Stimulated activated CD8-positive, alpha-beta memory T cell treated with anti-CD3 and anti-CD28 coated beads, Interleukin-12 subunit alpha, Interleukin-12 subunit beta, amount 100 ng/mL, for 1 hour (primary cell): Measurements from ENCODE around the gene AP2B1.
"Not testable (repeated sequence)": the region's sequence is repeated elsewhere in the genome, so short reads cannot be mapped to it uniquely, and the experiment has no call there.

Source experiments
- DNase-seq: peaks from one replicate; pipeline ENCODE4 v3.0.0-alpha.2; 2020; ENCODE audit warnings: low read depth

Gene AP2B1

DNA sequence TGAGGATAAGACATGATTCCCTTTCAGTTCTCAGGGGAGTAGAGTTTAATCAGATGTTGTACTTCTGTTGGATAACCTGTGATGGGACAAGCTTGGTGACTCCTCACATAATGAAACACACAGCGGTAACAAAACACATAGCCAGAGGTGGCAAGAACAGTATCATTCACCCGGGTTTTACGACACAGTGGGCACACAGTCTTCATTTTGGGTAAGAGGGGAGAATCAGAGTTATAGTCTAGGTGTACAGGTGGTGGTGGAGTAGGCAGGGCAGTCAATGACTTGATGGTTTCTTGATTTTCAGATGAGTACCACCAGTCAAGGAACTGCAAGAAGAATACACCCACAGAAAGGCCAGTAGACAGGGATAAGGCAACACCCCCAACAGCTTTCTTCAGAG, 11.4 kb upstream of the AP2B1 start:
- DNase-seq = no peak

DNA sequence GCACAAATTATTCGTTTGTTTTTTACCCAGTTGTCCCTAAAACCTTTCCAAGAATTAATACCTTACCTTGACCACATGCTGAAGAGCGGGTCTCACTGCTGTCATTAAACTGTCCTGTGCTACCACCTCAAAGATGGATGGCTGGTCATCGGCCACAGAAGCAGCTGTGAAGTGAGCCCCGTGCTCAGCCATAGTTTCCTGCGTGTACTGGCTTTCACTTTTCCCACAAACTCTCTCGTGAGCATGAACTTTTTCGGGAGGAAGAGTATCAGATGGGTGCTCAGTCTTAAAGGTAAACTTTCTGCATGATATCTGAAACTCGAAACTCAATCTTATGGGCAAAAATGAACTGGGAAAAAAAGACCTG, 9.3 kb upstream of the AP2B1 start:
- DNase-seq = no peak

GRCh38 chr17:35578197-35578928, 8.8 kb upstream of the AP2B1 start, which contains the start of gene PEX12:
TSS of gene PEX12 (minus strand) at chr17:35578571. CDS start at chr17:35578021, 550 bp downstream.
- DNase-seq = peak; percentile 82

- no peak for DNase-seq
Measured at GRCh38 chr17:35578929-35579432, 8.1 kb upstream of the AP2B1 start.

DNA sequence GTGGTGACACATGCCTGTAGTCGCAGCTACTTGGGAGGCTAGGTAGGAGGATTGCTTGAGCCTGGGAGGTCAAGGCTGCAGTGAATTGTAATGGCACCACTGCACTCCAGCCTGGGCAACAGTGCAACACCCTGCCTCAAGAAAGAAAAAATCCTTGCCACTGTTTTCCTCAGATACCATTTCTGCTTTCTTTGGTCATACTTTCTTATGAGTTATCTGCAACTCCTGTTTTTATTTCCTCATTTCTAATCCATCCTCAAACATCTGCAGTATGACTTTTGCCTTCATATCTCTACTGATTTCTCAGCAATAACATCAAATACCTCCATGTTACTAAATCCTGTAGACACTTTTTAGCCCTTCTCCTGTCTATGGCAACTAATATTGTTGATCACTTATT, 3.1 kb upstream of the AP2B1 start:
- DNase-seq = no peak

DNA sequence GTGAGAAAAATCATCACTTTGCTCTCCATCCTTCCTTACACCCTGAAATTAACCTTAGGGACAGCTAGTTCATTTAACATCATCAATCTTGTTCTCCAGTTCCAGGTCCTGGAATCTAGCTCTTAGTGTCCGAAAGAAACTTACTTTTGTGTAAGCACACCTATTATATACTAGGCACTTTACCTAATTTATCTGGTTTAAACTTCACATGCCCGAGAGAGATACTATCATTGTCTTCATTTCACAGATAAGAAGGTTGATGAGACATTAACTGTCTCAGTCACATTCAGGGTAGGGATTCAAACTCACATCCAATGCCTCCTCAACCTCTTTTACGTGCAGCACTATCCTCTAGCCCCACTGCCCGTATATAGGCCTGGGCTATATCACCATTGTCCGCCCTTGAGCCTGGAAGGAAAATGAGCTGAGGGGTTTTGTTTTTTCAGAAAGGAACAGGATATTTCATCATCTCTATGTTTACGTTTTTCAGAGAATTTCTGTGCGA, 501 bp upstream of the AP2B1 start:
- no peak for DNase-seq

DNA sequence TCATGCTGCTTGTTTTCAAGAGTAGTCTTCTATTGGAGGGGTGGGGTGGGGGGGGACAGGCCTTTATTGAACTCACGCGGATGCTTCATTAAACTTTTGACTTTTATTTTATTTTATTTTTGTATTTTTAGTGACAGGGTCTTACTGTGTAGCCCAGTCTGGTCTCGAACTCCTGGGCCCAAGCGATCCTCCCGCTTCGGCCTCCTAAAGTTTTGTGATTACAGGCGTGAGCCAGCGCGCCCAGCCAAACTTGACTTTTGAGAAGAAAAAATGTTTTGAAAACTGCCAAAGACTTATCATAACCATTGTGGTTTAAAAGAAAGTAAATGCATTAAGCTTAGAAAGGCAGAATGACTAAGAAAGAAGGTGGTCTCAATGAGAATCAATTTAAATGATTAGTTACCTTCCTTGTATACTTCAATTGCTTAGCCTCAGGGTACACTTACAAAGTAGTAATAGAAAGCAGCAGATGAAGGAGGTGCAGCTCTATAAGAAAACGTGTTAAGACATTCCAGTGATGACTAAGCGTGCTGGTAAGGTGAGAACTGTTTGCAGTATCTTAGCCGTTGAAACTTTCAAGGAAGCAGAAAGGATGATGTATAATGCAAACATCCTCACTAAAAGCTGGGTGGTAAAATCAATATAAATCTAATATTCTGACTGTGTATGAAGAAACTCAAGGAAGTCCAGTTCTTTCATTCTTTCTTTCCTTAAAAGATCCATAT, 1.2 kb downstream of the AP2B1 start:
- DNase-seq = no peak

DNA sequence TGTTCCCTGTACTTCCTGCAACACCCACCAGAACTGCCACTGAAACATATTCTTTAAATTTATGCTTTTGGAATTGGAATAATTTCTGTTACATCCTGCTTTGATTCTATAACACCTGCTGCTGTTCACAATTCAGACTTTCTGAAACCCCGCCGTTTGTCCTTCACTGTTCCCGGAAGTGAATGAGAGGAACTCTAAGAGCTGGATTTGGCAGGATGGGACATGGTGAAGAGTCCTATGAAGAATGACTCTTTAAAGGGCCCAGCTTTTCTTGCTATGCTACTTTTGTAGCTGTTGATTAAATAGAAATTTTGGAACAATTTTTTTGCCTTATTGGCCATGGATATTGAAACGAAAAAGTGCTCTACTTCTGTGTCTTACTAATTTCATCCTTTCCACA, 8.9 kb downstream of the AP2B1 start:
- DNase-seq = no peak

DNA sequence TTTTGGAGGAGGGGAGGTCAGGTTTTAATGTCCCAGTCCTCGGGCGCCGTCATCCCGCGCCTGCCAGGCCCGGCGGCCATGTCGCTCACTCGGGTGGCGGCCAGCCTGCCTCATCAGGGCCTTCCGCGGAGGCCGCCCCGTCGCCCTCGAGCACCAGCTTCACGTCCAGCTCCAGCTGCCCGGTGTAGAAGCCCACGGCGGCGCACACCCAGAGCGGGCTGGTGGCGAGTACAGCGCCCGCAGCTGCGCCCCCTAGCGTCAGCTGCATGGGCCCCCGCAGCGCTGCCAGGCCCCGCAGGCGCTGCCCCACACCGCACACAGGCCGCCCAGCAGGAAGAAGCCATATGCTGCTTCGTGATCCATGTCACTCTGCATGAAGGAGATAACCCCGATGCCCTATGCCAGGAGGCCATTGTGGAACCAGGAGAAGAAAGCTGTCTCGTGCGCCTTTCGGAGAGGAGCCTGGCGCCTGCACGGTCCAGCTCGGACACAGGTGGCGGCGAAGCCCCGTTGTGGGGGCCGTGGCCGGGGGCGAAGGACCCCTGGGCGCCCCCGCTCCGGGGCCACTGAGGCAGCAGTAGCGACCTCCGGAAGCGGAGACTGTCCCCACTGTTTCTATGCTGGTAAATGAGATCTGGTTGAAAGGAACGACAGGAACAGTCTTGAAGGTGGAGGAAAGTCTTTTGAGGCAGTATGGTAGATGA, 9.6 kb downstream of the AP2B1 start:
- no peak for DNase-seq

- DNase-seq = no peak
Measured at GRCh38 chr17:35597604-35598003, 10.5 kb downstream of the AP2B1 start.

DNA sequence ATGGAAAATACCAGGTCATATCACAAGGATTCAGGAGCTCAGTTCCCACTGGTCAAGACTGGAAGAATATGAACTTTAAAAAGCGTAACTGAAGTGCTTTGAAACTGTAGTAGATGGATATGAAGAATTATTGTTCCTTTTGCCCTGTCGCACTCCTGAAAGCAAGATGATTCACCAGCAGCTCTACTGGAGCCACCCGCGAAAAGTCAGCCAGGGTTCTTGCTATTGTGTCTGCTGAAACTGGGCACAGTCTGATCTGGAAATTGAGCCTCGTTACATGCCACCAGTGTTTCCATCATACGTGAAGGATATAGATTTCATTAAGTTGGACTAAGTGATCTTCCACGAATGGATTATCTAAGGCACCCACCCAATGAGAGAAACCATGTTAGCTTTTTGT, 16.6 kb downstream of the AP2B1 start:
- DNase-seq = no peak

DNA sequence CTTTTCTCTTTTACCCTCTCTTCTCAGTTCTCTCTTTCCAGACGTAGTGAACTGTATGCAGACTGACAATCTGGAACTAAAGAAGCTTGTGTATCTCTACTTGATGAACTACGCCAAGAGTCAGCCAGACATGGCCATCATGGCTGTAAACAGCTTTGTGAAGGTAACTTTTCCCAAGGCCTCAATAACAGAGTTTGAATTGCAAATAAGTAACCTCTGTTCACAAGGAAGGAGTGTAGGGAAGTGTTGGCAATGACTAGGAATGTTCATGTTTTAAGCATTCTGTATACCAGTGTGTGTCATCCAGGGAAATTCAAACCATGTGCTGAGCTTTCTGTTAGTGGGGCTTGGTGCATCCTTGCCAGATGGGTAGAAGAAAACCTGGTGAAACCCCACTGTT, 18.6 kb downstream of the AP2B1 start:
- no peak for DNase-seq

DNA sequence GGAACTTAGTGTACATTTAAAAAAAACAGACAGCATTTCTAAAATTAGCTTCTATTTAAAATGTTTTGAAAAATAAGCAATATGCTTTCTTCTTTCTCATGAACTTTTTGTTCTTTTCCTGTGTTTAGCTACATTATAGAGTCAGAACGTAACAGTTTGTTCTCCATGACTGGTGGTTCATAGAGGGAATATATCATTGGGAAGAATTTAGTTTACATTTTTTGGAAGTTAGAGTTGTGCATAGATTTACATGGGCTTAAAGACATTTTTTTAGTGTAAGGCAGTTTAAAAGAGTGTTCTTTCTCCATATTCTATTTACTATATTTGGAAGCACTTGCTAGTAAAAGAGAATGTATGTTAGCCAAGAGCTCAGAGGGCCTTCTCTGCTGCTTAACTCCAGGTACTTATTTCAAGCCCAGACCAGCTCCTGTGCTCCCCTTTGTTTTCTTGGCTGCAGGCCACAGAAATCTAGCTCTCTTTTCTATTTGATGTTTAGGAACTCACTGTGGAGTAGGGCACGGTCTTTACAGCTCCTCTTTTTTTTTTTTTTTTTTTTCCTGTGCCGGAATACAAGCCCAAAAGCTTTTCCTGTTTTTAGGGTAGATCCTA, 20.2 kb downstream of the AP2B1 start:
- DNase-seq = no peak

GRCh38 chr17:35609831-35610230, 22.7 kb downstream of the AP2B1 start:
- no peak for DNase-seq

DNA sequence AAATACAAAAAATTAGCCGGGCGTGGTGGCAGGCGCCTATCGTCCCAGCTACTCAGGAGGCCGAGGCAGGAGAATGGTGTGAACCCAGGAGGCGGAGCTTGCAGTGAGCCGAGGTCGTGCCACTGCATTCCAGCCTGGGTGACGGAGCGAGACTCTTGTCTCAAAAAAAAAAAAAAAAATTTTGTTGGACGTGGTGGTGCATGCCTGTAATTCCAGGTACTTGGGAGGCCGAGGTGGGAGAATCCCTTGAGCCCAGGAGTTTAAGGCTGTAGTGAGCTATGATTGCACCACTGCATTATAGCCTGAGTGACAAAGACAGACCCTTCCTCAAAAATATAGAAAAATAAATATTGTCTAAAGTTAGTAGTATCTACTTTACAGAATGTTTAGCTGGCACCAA, 23.6 kb downstream of the AP2B1 start:
- not testable (repeated sequence) for DNase-seq

- DNase-seq = no peak
Measured at GRCh38 chr17:35612924-35613521, 25.9 kb downstream of the AP2B1 start.

DNA sequence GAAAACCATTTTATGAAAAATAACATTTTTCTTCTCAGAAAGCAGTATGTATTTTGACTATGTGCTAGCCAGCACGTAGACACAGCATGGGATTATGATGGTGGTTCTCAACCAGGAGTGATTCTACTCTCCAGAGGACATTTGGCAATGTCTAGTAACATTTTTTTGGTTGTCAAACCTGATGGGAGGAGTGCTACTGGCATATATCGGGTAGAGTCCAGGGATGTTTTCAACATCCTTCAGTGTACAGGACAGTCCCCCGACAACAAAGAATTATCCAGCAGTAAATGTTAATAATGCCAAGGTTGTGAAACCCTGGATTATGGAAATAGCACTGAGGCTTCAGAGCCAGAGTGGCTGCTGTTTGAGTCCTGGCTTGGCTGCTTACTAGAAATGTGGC, 27.7 kb downstream of the AP2B1 start:
- DNase-seq = no peak

DNA sequence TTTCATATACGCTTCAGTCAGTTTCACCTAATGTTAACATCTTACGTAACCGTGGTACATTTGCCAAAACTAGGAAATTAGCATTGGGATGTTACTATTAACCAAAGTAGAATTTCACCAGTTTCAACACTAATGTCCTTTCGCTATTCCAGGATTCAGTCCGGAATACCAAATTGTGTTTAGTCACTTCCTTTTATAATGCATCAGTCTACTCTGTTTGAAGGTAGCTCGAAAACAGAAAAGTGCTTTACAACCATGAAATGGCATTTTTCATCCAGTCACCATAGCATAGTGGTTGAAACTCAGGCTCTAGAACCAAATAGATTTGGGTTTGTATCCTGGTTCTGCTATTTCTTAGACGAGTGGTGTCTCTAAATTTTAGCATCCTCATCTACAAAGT, 29.4 kb downstream of the AP2B1 start:
- no peak for DNase-seq

DNA sequence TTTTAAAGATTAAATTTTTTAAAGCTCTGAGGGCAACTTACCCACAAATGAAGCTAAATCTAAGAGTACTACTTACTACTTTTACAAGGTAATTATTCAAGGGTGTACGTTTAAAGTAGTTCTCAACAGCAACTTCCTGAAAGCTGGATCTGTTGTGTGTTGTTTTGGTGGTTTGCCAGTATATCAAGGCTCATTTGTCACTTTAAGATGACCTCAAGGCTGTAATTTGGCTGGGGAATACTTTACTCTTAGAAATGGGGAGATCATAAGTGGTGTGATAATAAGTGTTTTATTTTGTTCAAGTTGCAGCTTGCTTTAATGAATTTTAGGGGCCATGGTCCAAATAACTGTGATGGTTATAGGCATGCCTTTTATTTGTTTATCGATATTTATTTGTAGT, 30.4 kb downstream of the AP2B1 start:
- DNase-seq = no peak

DNA sequence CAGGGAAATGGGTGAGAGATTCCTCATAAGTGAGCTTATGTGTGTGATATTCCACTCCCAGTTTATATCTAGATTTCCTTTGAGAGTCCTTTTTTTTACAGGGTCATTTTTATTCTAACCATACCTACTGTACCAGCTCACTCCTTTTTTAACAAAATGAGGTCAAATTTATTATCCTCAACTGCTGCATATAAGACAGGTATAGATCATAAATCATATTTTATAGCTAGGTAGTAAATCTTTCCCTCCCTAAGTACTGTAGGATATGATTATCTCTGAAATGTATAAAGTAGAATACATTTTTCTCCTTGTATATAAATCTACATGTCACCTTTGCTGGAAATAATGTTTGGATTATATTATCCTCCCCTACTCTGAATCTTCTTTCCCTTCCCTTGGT, 31.5 kb downstream of the AP2B1 start:
- DNase-seq = no peak

DNA sequence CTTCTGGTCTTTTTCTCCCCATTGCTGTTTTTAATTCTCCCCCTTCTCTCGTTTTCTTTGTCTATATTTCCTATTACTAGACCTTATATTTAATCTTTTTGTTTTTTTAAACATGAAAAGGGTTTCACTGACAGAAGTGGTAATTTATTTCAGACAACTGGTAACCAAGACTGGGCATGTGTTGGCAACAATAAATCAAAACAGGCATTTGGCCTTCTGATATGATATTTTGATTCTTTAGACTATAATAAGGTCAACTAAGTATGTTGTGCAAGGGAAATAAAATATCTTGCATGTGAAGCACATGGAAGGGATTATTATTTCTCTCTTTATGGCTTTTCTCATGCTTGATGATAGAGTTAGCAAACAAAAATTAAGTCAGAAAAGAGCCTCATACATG, 34.6 kb downstream of the AP2B1 start:
- DNase-seq = no peak

- no peak for DNase-seq
Measured at GRCh38 chr17:35627417-35627816, 40.3 kb downstream of the AP2B1 start.
